H9 (cell line): ENCODE results near the gene SIDT2. TPM values are rescaled to one million over a fixed set of nuclear protein-coding genes. Genes with fewer than 3 reads are reported as not detected.

Source experiments
- DNase-seq: peaks from one replicate; pipeline ENCODE4 v3.0.0-alpha.2; 2017
- H2AFZ ChIP-seq: one replicate; pipeline ENCODE4 v1.6.1; 2013; ENCODE audit warnings: mild to moderate bottlenecking, low read length, control low read depth, moderate library complexity
- H2AK5ac ChIP-seq: 2 replicates; pipeline ENCODE4 v1.6.1; 2013; ENCODE audit warnings: low read length, control low read depth, mixed read lengths; ENCODE audit not compliant: insufficient read length
- H2BK120ac ChIP-seq: one replicate; pipeline ENCODE4 v1.6.1; 2013; ENCODE audit warnings: low read depth, mild to moderate bottlenecking, low read length, control low read depth, inconsistent platforms; ENCODE audit not compliant: poor library complexity, severe bottlenecking
- H2BK12ac ChIP-seq: 2 replicates; pipeline ENCODE4 v1.6.1; 2013; ENCODE audit warnings: low read length, control low read depth, mixed read lengths, low read depth; ENCODE audit not compliant: insufficient read length
- H2BK15ac ChIP-seq: 2 replicates; pipeline ENCODE4 v1.6.1; 2013; ENCODE audit warnings: low read depth, low read length, control low read depth
- H2BK20ac ChIP-seq: one replicate; pipeline ENCODE4 v1.6.1; 2013; ENCODE audit warnings: low read depth, mild to moderate bottlenecking, low read length, control low read depth, inconsistent platforms; ENCODE audit not compliant: poor library complexity, severe bottlenecking
- H2BK5ac ChIP-seq: 2 replicates; pipeline ENCODE4 v1.6.1; 2013; ENCODE audit warnings: low read length, control low read depth, mixed read lengths; ENCODE audit not compliant: insufficient read length
- H3K14ac ChIP-seq: 2 replicates; pipeline ENCODE4 v1.6.1; 2013; ENCODE audit warnings: low read length, control low read depth; ENCODE audit not compliant: insufficient read depth
- H3K18ac ChIP-seq: 2 replicates; pipeline ENCODE4 v1.6.1; 2013; ENCODE audit warnings: low read depth, mild to moderate bottlenecking, mixed read lengths, low read length, control low read depth; ENCODE audit not compliant: insufficient read length
- H3K23ac ChIP-seq: 2 replicates; pipeline ENCODE4 v1.6.1; 2013; ENCODE audit warnings: low read length, control low read depth, mixed read lengths, low read depth; ENCODE audit not compliant: insufficient read length
- H3K23me2 ChIP-seq: 2 replicates; pipeline ENCODE4 v1.6.1; 2013; ENCODE audit warnings: low read depth, mild to moderate bottlenecking, mixed read lengths, low read length, control low read depth; ENCODE audit not compliant: insufficient read length, poor library complexity, severe bottlenecking
- H3K27ac ChIP-seq: 2 replicates; pipeline ENCODE4 v1.5.1; 2013; ENCODE audit warnings: low read length, control low read depth, mixed read lengths, low read depth; ENCODE audit not compliant: insufficient read length
- H3K27me3 ChIP-seq: 2 replicates; pipeline ENCODE4 v1.6.1; 2013; ENCODE audit warnings: low read length, control low read depth, inconsistent platforms; ENCODE audit not compliant: insufficient read depth
- H3K4ac ChIP-seq: 2 replicates; pipeline ENCODE4 v1.6.1; 2013; ENCODE audit warnings: low read depth, mild to moderate bottlenecking, control low read depth, inconsistent platforms, low read length, moderate library complexity
- H3K4me1 ChIP-seq: 2 replicates; pipeline ENCODE4 v1.6.1; 2013; ENCODE audit warnings: low read length, control low read depth, inconsistent platforms; ENCODE audit not compliant: insufficient read depth
- H3K4me2 ChIP-seq: 2 replicates; pipeline ENCODE4 v1.6.1; 2013; ENCODE audit warnings: low read length, control low read depth, mixed read lengths; ENCODE audit not compliant: insufficient read length, insufficient read depth
- H3K56ac ChIP-seq: 2 replicates; pipeline ENCODE4 v1.6.1; 2013; ENCODE audit warnings: low read depth, mild to moderate bottlenecking, mixed read lengths, low read length, control low read depth; ENCODE audit not compliant: insufficient read length
- H3K79me1 ChIP-seq: 2 replicates; pipeline ENCODE4 v1.6.1; 2013; ENCODE audit warnings: low read depth, mild to moderate bottlenecking, moderate library complexity, low read length, control low read depth, inconsistent platforms; ENCODE audit not compliant: insufficient read depth, poor library complexity, severe bottlenecking
- H3K79me2 ChIP-seq: 2 replicates; pipeline ENCODE4 v1.6.1; 2013; ENCODE audit warnings: low read length, control low read depth, inconsistent platforms; ENCODE audit not compliant: insufficient read depth
- H3K9ac ChIP-seq: 2 replicates; pipeline ENCODE4 v1.6.1; 2013; ENCODE audit warnings: low read length, control low read depth, mixed read lengths; ENCODE audit not compliant: insufficient read length; ENCODE audit errors: extremely low read depth
- H3K9me3 ChIP-seq: one replicate; pipeline ENCODE4 v1.6.1; 2013; ENCODE audit warnings: low read depth, low read length, inconsistent platforms; ENCODE audit not compliant: control insufficient read depth
- H3T11ph ChIP-seq: one replicate; pipeline ENCODE4 v1.6.1; 2013; ENCODE audit warnings: mild to moderate bottlenecking, low read length, control low read depth, inconsistent platforms
- H4K20me1 ChIP-seq: one replicate; pipeline ENCODE4 v1.6.1; 2013; ENCODE audit not compliant: control insufficient read depth, insufficient read length, insufficient read depth
- H4K5ac ChIP-seq: 2 replicates; pipeline ENCODE4 v1.6.1; 2013; ENCODE audit warnings: low read depth, mild to moderate bottlenecking, mixed read lengths, low read length, control low read depth; ENCODE audit not compliant: insufficient read length
- H4K8ac ChIP-seq: replicated peaks from 2 replicates; pipeline ENCODE4 v1.6.1; 2013; ENCODE audit warnings: low read length, control low read depth, mixed read lengths, low read depth; ENCODE audit not compliant: insufficient read length
- H4K91ac ChIP-seq: 2 replicates; pipeline ENCODE4 v1.6.1; 2013; ENCODE audit warnings: low read depth, mild to moderate bottlenecking, moderate library complexity, mixed read lengths, low read length, control low read depth; ENCODE audit not compliant: insufficient read length
- H3K27ac Mint-ChIP-seq, 3 experiments: 2 replicates in 2 of 3; 3 replicates in 1 of 3; pipeline ENCODE4 v1.8.0; 2020 to 2021; ENCODE audit warnings: mixed read lengths in 3 of 3, mild to moderate bottlenecking in 1 of 3, moderate library complexity in 1 of 3
- H3K27me3 Mint-ChIP-seq: 2 replicates; pipeline ENCODE4 v1.8.0; 2021; ENCODE audit warnings: low read depth, mild to moderate bottlenecking, moderate library complexity, mixed read lengths
- H3K36me3 Mint-ChIP-seq, 3 experiments: 2 replicates in 2 of 3; 3 replicates in 1 of 3; pipeline ENCODE4 v1.8.0; 2020 to 2021; ENCODE audit warnings: low read depth in 3 of 3, mixed read lengths in 3 of 3; ENCODE audit not compliant: insufficient read depth in 1 of 3
- H3K4me1 Mint-ChIP-seq, 2 experiments: 2 replicates each; pipeline ENCODE4 v1.8.0; 2020; ENCODE audit warnings: mixed read lengths in 2 of 2
- H3K4me3 Mint-ChIP-seq, 2 experiments: 2 replicates in 1 of 2; 3 replicates in 1 of 2; pipeline ENCODE4 v1.8.0; 2020 to 2021; ENCODE audit warnings: mild to moderate bottlenecking in 2 of 2, mixed read lengths in 2 of 2, moderate library complexity in 1 of 2
- H3K9me3 Mint-ChIP-seq, 2 experiments: 2 replicates in 1 of 2; 3 replicates in 1 of 2; pipeline ENCODE4 v1.8.0; 2020; ENCODE audit warnings: mild to moderate bottlenecking in 2 of 2, mixed read lengths in 2 of 2, moderate library complexity in 1 of 2
- WGBS: extraction: QIAGEN DNeasy Blood & Tissue Kit; methylation state at CpG from one replicate; pipeline ENCODE4 v1.1.7; 2013; ENCODE audit warnings: missing lambda C conversion rate, low lambda C conversion rate, mixed read lengths; ENCODE audit not compliant: insufficient read length; ENCODE audit errors: extremely low coverage; 5-methylcytosine and 5-hydroxymethylcytosine counted together
- total RNA-seq: library from RNA; stranded (reverse); gene quantifications from 2 replicates; pipeline ENCODE4 v1.2.1, GENCODE V29; 2021
- TF ChIP-seq, protein P1 (sequence below): fragments of 200-600 bp; sonication (generic); conservative IDR thresholded peaks from 3 replicates; pipeline ENCODE4 v1.8.0; 2021; ENCODE audit warnings: antibody characterized with exemption, mild to moderate bottlenecking

SIDT2 gene
- total RNA-seq, 1 experiment from 2014 or later = 18.3 TPM

DNA sequence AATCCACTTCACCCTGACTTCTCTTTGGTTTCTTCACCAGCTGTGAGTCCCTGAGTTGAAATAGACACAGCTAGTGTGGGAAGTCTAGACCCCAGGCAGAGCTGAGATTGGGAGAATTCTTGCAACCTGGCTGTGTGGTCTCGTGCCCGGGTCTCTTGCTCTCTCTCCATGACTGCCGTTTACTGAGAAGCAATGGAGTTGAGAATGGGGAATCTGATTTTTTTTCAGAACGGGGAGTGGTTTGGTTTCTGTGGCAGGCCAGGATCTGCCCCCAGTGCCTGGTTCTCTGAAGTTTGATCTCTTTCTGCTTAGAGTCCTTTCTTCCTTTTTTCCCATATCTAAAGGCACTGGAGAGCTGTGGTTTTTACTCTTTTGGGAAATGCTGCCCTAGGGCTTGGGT is 1.5 kb downstream of the SIDT2 start:
- Histone ChIP-seq H3K18ac (no peak overlapping the region), H3K14ac (no peak overlapping the region), H2BK5ac (no peak overlapping the region), H2BK15ac (no peak overlapping the region), H4K5ac (no peak overlapping the region), H3K56ac (no peak overlapping the region), H3K9ac (no peak overlapping the region), H3K23ac (no peak overlapping the region), H2BK12ac (no peak overlapping the region), H4K8ac (no peak overlapping the region), H3K27ac (no peak overlapping the region), H3K27me3 (no peaks in the 10 kb centered on the region), H3K79me2 (no peaks in the 10 kb centered on the region), H3K23me2 (peaks cover 14% of the 10 kb centered on the region), H2AK5ac (no peak overlapping the region), H3K4me2 (peak overlapping the region; percentile 95), H3K79me1 (no peaks in the 10 kb centered on the region), H3K4ac (no peak overlapping the region), H2BK120ac (no peak overlapping the region), H2BK20ac (no peak overlapping the region), H3T11ph (no peak overlapping the region), H4K91ac (no peak overlapping the region), H2AFZ (no peak overlapping the region), H3K4me1 (peaks cover 6% of the 10 kb centered on the region; the same call in 1 of the 2 replicates), H4K20me1 (no peaks in the 10 kb centered on the region), H3K9me3 (no peaks in the 10 kb centered on the region)
- Mint-ChIP-seq H3K27me3 (peaks cover 4% of the 10 kb centered on the region; the same call in 1 of the 2 replicates), H3K4me1 (peaks cover 21 to 28% of the 10 kb centered on the region in 2 experiments), H3K9me3 (no peaks in the 10 kb centered on the region), H3K36me3 (peaks cover 0 to 24% (median 13%) of the 10 kb centered on the region in 3 experiments; a peak in 4 of 7 replicates), H3K4me3 (peak overlapping the region; percentile 90 to 97), H3K27ac (no peak overlapping the region)
- TF ChIP-seq, protein P1, sequence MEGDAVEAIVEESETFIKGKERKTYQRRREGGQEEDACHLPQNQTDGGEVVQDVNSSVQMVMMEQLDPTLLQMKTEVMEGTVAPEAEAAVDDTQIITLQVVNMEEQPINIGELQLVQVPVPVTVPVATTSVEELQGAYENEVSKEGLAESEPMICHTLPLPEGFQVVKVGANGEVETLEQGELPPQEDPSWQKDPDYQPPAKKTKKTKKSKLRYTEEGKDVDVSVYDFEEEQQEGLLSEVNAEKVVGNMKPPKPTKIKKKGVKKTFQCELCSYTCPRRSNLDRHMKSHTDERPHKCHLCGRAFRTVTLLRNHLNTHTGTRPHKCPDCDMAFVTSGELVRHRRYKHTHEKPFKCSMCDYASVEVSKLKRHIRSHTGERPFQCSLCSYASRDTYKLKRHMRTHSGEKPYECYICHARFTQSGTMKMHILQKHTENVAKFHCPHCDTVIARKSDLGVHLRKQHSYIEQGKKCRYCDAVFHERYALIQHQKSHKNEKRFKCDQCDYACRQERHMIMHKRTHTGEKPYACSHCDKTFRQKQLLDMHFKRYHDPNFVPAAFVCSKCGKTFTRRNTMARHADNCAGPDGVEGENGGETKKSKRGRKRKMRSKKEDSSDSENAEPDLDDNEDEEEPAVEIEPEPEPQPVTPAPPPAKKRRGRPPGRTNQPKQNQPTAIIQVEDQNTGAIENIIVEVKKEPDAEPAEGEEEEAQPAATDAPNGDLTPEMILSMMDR = no peak
- DNase-seq = peak; percentile 24
- WGBS = no CpG with 5 or more reads among the region's 4 CpGs
